Thyroid gland (tissue), 4 donors: ENCODE results near the gene DNASE2. TPM values are rescaled to one million over a fixed set of nuclear protein-coding genes. Genes with fewer than 3 reads are reported as not detected.
A peak's percentile ranks its signal among the peaks of the same experiment; 100 is the strongest.

ENCODE experiments used
- DNase-seq, 2 donors: peaks; one replicate each; pipeline ENCODE4 v3.0.0-alpha.2; 2019
- H3K27ac ChIP-seq, 3 donors: fragments of 200-600 bp; sonication (generic); 1 replicate in 2 of 3; 2 replicates in 1 of 3; pipeline ENCODE4 v1.5.1; 2016 to 2019; ENCODE audit warnings: mild to moderate bottlenecking in 1 of 3, moderate library complexity in 1 of 3
- H3K27me3 ChIP-seq: fragments of 200-600 bp; sonication (generic); one replicate; pipeline ENCODE4 v1.5.1; 2019
- H3K36me3 ChIP-seq, 2 donors: fragments of 200-600 bp; sonication (generic); one replicate each; pipeline ENCODE4 v1.5.1; 2016 to 2019
- H3K4me1 ChIP-seq, 2 donors: fragments of 200-600 bp; sonication (generic); one replicate each; pipeline ENCODE4 v1.5.1; 2017 to 2019
- H3K4me3 ChIP-seq, 3 donors: fragments of 200-600 bp; sonication (generic); replicated peaks in 1 of 3; 1 replicate in 2 of 3; 2 replicates in 1 of 3; pipeline ENCODE4 v1.5.1; 2016; ENCODE audit warnings: mild to moderate bottlenecking in 1 of 3
- H3K9me3 ChIP-seq: fragments of 200-600 bp; sonication (generic); one replicate; pipeline ENCODE4 v1.5.1; 2017
- POLR2A ChIP-seq, 2 donors: fragments of 450-650 bp; IDR thresholded peaks; one replicate each; pipeline ENCODE4 v1.6.1; 2017; ENCODE audit warnings: antibody characterized with exemption in 2 of 2, mild to moderate bottlenecking in 2 of 2, moderate library complexity in 1 of 2
- WGBS, 2 donors: methylation state at CpG; one replicate each; pipeline ENCODE4 v1.1.5; 2017; 5-methylcytosine and 5-hydroxymethylcytosine counted together
- intact Hi-C: fragments of 100-400 bp; cut with DNase I; formaldehyde crosslinking; loops from one replicate; pipeline ENCODE4 v1.15.1; 2023
- total RNA-seq, 4 donors: library from RNA; depleted of rRNA; stranded (reverse); fragments of >200 nt; gene quantifications; one replicate each; pipeline ENCODE4 v1.2.3, GENCODE V29; 2016
- TF ChIP-seq, protein P1 (sequence below), 6 experiments: fragments of 200-600 bp in 3 of 6; fragments of 450-650 bp in 3 of 6; sonication (generic) in 3 of 6; IDR thresholded peaks; one replicate each; pipeline ENCODE4 v1.5.1; 2016 to 2019; ENCODE audit warnings: antibody characterized with exemption in 6 of 6, mild to moderate bottlenecking in 2 of 6, inconsistent platforms in 1 of 6, moderate library complexity in 1 of 6

Gene DNASE2
- total RNA-seq, 4 donors from 2014 or later, result 35.4 to 67.3 (median 59.1) TPM

DNA sequence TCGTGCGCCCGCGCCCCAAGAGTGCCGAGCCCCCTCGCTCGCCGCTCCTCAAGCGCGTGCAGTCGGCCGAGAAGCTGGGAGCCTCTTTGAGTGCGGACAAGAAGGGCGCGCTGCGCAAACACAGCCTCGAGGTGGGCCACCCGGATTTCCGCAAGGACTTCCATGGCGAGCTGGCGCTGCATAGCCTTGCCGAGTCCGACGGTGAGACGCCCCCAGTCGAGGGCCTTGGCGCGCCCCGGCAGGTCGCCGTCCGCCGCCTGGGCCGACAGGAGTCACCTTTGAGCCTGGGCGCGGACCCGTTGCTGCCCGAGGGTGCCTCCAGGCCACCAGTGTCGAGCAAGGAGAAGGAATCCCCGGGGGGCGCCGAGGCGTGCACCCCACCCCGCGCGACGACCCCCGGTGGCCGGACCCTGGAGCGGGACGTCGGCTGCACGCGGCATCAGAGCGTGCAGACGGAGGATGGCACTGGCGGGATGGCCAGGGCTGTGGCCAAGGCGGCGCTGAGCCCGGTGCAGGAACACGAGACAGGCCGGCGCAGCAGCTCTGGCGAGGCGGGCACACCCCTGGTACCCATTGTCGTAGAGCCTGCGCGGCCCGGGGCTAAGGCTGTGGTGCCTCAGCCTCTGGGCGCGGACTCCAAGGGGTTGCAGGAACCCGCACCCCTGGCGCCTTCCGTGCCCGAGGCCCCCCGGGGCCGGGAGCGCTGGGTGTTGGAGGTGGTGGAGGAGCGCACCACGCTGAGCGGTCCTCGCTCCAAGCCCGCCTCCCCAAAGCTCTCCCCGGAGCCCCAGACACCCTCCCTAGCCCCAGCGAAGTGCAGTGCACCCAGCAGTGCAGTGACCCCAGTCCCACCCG is 7.1 kb downstream of the DNASE2 start:
- 89 to 96% methylated on average over 29 to 41 of the region's 86 CpGs for WGBS, 2 donors
- intact Hi-C loops, result no loop called here
- Histone ChIP-seq H3K27ac (no peak overlapping the region), H3K4me1 (no peaks in the 10 kb centered on the region), H3K4me3 (no peak overlapping the region), H3K9me3 (no peaks in the 10 kb centered on the region), H3K36me3 (peaks cover 8 to 9% of the 10 kb centered on the region in 2 donors), H3K27me3 (no peaks in the 10 kb centered on the region)
- no peak for TF ChIP-seq POLR2A (IDR thresholded peaks at IDR 0.05)
- TF ChIP-seq, protein P1, sequence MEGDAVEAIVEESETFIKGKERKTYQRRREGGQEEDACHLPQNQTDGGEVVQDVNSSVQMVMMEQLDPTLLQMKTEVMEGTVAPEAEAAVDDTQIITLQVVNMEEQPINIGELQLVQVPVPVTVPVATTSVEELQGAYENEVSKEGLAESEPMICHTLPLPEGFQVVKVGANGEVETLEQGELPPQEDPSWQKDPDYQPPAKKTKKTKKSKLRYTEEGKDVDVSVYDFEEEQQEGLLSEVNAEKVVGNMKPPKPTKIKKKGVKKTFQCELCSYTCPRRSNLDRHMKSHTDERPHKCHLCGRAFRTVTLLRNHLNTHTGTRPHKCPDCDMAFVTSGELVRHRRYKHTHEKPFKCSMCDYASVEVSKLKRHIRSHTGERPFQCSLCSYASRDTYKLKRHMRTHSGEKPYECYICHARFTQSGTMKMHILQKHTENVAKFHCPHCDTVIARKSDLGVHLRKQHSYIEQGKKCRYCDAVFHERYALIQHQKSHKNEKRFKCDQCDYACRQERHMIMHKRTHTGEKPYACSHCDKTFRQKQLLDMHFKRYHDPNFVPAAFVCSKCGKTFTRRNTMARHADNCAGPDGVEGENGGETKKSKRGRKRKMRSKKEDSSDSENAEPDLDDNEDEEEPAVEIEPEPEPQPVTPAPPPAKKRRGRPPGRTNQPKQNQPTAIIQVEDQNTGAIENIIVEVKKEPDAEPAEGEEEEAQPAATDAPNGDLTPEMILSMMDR (IDR thresholded peaks at IDR 0.05), result no peak
- no peak for DNase-seq

DNA sequence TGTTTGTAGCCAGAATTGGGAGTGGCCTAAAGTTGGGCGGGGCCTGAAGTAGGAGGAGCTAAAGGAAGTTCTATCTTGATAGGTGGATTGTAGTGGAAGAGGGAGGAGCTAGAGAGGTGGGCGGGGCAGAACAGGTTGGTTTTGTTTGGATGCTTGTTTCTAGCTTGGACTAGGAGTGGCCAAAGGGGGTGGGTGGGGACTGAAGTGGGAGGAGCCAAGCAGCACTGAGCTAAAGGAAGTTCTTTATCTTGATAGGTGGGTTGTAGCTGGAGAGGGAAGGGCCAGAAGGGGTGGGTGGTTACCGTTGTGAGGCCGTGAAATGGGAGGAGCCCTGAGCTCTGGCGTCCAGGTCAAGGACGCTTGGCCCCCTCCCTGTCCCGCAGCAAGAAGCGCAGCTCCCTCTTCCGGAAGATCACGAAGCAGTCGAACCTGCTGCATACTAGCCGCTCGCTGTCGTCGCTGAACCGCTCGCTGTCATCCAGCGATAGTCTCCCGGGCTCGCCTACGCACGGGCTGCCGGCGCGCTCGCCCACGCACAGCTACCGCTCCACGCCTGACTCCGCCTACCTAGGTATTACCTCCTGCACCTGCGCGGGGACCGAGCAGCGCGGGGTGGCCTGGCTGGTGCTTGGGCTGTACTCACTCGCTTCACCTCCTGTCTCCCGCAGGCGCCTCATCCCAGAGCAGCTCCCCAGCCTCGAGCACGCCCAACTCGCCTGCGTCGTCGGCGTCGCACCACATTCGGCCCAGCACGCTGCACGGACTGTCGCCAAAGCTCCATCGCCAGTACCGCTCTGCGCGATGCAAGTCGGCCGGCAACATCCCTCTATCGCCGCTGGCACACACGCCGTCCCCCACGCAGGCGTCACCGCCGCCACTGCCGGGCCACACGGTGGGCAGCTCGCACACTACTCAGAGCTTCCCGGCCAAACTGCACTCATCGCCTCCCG is 8.0 kb downstream of the DNASE2 start:
- Histone ChIP-seq H3K36me3 (peaks cover 6% of the 10 kb centered on the region in 2 donors), H3K27ac (no peak overlapping the region), H3K4me3 (no peak overlapping the region), H3K27me3 (no peaks in the 10 kb centered on the region), H3K9me3 (no peaks in the 10 kb centered on the region), H3K4me1 (no peaks in the 10 kb centered on the region)
- WGBS, 2 donors, result 52 to 70% methylated on average over 54 to 68 of the region's 70 CpGs
- peak; percentile 46 to 60 for DNase-seq
- peak in 1 of 2 donors; percentile 13 for TF ChIP-seq POLR2A (IDR thresholded peaks at IDR 0.05)
- TF ChIP-seq, protein P1 (IDR thresholded peaks at IDR 0.05), result no peak
- intact Hi-C loops, result no loop called here

DNA sequence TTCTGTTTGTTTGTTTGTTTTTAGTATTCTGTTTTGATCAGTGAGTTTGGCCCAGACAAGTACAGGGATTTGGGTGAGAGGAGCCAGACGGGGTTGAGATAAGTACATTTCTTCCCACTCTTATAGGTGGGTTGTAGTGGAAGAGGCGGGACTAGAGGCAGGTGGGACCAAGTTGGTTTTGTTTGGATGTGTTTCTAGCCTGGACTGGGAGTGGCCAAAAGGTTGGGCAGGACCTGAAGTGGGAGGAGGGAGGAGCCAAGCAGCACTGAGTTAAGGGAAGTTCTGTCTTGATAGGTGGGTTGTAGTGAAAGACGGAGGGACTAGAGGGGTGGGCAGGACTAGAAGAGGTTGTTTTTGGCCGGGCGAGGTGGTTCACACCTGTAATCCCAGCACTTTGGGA is 9.0 kb downstream of the DNASE2 start:
- 87 to 90% methylated on average over 5 of the region's 5 CpGs for WGBS, 2 donors
- Histone ChIP-seq H3K4me1 (peaks cover 0 to 6% of the 10 kb centered on the region in 2 donors), H3K9me3 (no peaks in the 10 kb centered on the region), H3K27ac (no peak overlapping the region), H3K27me3 (no peaks in the 10 kb centered on the region), H3K36me3 (no peaks in the 10 kb centered on the region), H3K4me3 (no peak overlapping the region)
- intact Hi-C loops, result no loop called here
- TF ChIP-seq, protein P1 (IDR thresholded peaks at IDR 0.05), result no peak
- no peak for DNase-seq

DNA sequence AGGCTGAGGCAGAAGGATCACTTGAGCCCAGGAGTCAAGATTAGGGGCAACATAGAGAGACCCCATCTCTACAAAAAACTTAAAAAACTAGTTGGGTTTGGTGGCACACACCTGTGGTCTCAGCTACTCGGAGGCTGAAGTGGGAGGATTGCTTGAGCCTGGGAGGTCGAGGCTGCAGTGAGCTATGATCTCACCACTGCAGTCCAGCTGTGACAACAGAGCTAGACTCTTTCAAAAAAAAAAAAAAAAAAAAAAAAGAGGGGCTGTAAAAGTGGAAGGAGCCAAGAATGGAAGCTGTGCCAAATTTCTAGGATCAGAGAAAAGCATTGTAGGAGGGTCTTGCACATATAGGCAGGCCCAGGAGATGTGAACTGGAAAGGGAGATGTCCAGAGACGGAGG is 9.6 kb downstream of the DNASE2 start:
- DNase-seq, result no peak
- Histone ChIP-seq H3K36me3 (no peaks in the 10 kb centered on the region), H3K4me1 (peaks cover 0 to 7% of the 10 kb centered on the region in 2 donors), H3K27me3 (no peaks in the 10 kb centered on the region), H3K27ac (no peak overlapping the region), H3K4me3 (no peak overlapping the region), H3K9me3 (no peaks in the 10 kb centered on the region)
- WGBS, 2 donors, result 89 to 92% methylated on average over 3 of the region's 3 CpGs
- TF ChIP-seq, protein P1 (IDR thresholded peaks at IDR 0.05), result no peak
- no peak for TF ChIP-seq POLR2A (IDR thresholded peaks at IDR 0.05)
- intact Hi-C loops, result no loop called here
